ENCODE results near the gene MROH8.

Gene MROH8

GRCh38 chr20:37123441-37123840 lies 55.9 kb downstream of the MROH8 start:
- no peak for TF ChIP-seq CTCF (IDR thresholded peaks at IDR 0.05; ENCODE audit: low read depth, low read length, missing control alignments)
- H3K4me3 ChIP-seq (replicated peaks; ENCODE audit: low read depth, low read length), result no peak overlapping the region
- DNase-seq (ENCODE audit: extremely low read depth, low read depth), result no peak

- DNase-seq (ENCODE audit: extremely low read depth, low read depth), result no peak
- no peak for TF ChIP-seq CTCF (IDR thresholded peaks at IDR 0.05; ENCODE audit: low read depth, low read length, missing control alignments)
- H3K4me3 ChIP-seq (replicated peaks; ENCODE audit: low read depth, low read length), result no peak overlapping the region
Observed at GRCh38 chr20:37120497-37120896, 58.9 kb downstream of the MROH8 start.

- DNase-seq (ENCODE audit: extremely low read depth, low read depth), result no peak
- no peak for TF ChIP-seq CTCF (IDR thresholded peaks at IDR 0.05; ENCODE audit: low read depth, low read length, missing control alignments)
- H3K4me3 ChIP-seq (replicated peaks; ENCODE audit: low read depth, low read length), result no peak overlapping the region
Observed at GRCh38 chr20:37119356-37120036, 59.9 kb downstream of the MROH8 start.

- no peak overlapping the region for H3K4me3 ChIP-seq (replicated peaks; ENCODE audit: low read depth, low read length)
- no peak for DNase-seq (ENCODE audit: extremely low read depth, low read depth)
- no peak for TF ChIP-seq CTCF (IDR thresholded peaks at IDR 0.05; ENCODE audit: low read depth, low read length, missing control alignments)
Observed at GRCh38 chr20:37114012-37114411, 65.3 kb downstream of the MROH8 start.

GRCh38 chr20:37111926-37112455 lies 67.4 kb downstream of the MROH8 start:
- H3K4me3 ChIP-seq (replicated peaks; ENCODE audit: low read depth, low read length), result no peak overlapping the region
- no peak for TF ChIP-seq CTCF (IDR thresholded peaks at IDR 0.05; ENCODE audit: low read depth, low read length, missing control alignments)
- DNase-seq (ENCODE audit: extremely low read depth, low read depth), result no peak

- DNase-seq (ENCODE audit: extremely low read depth, low read depth), result no peak
- TF ChIP-seq CTCF (IDR thresholded peaks at IDR 0.05; ENCODE audit: low read depth, low read length, missing control alignments), result no peak
- no peak overlapping the region for H3K4me3 ChIP-seq (replicated peaks; ENCODE audit: low read depth, low read length)
Observed at GRCh38 chr20:37108676-37109075, 70.7 kb downstream of the MROH8 start.

GRCh38 chr20:37102571-37102970 lies 76.8 kb downstream of the MROH8 start:
- no peak for DNase-seq (ENCODE audit: extremely low read depth, low read depth)
- TF ChIP-seq CTCF (IDR thresholded peaks at IDR 0.05; ENCODE audit: low read depth, low read length, missing control alignments), result no peak

More at GRCh38 chr20:37102571-37102970, 76.8 kb downstream of the MROH8 start:
- no peak overlapping the region for H3K4me3 ChIP-seq (replicated peaks; ENCODE audit: low read depth, low read length)
